ENCODE data around the gene ZNF189. TPM values are rescaled to one million over a fixed set of nuclear protein-coding genes. Genes with fewer than 3 reads are reported as not detected.

The ZNF189 gene
- total and polyA plus RNA-seq, 4 donors: 5.9 to 23.3 (median 14.5) TPM

DNA sequence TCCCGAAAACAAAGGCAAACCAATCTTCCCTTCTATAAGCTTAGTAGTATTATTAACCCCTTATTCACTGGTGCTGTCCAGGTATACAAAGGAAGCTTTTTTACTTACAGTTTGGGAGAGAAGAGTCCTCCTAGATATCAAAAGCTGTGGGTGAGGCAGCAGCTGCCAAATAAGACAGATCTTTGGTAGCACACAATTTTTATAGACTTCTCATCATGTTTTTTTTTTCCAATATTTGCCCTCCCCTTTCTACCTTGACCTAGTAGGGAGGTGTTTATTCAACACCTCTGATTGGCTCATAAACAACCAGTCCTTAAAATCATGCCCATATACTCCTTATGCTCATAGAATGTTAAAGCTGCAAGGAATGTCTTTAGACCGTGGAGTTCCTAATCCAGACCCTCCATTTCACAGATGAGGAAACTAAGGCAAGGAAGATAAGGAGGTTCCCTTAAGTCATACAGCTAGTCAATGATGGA, 37.0 kb downstream of the ZNF189 start, which contains the start of gene ALDOB:
ALDOB (minus strand) TSS at position 174 of the 479 bp plus-strand sequence. CDS start 4,887 bp downstream, outside the sequence.
- intact Hi-C loops (cut with DNase I): no loop called here
- H3K36me3 ChIP-seq (ENCODE audit: control insufficient read depth in 1 of 2, insufficient read depth in 2 of 2, low read length in 1 of 2): no peaks in the 10 kb centered on the region
- WGBS, 2 donors: 58 to 60% methylated on average over 2 of the region's 2 CpGs
- H3K27ac ChIP-seq (ENCODE audit: low read depth in 1 of 2, low read length in 2 of 2): no peak within 1 kb of the TSS
- peaks cover 0 to 4% of the 10 kb centered on the region in 2 donors for H3K27me3 ChIP-seq (ENCODE audit: control insufficient read depth in 1 of 2, insufficient read depth in 2 of 2, low read length in 1 of 2)
- DNase-seq (no peak), ATAC-seq (ENCODE audit: low FRiP score) (no peak)
- no peaks in the 10 kb centered on the region for H3K4me1 ChIP-seq (ENCODE audit: control insufficient read depth in 1 of 2, insufficient read depth in 2 of 2, low read length in 2 of 2)
- H3K4me3 ChIP-seq (ENCODE audit: low read length in 2 of 2): no peak within 1 kb of the TSS
- no peaks in the 10 kb centered on the region for H3K9me3 ChIP-seq (ENCODE audit: control insufficient read depth, low read length)

DNA sequence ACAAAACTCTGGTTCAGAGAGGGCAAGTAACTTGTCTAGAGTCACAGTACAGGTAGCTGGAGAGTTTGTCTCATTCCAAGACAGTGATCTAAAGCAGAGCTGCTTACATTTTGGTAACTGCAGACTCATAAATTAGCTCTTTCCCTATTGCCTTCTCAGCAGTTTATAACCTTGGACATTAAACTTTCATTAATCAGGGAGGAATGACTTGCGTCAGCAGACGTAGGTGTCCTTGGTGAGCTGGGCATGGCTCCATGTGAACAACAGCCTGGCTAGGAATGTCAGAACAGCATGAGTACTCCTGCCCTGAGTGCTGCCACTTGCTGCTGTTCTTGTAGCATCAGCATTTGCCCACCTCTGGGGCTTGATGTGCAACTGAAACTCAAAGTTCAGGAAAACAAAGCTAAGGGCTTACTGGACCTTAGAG, 39.2 kb downstream of the ZNF189 start:
- Histone ChIP-seq H3K27me3 (ENCODE audit: control insufficient read depth in 1 of 2, insufficient read depth in 2 of 2, low read length in 1 of 2) (peaks cover 0 to 4% of the 10 kb centered on the region in 2 donors), H3K4me1 (ENCODE audit: control insufficient read depth in 1 of 2, insufficient read depth in 2 of 2, low read length in 2 of 2) (no peaks in the 10 kb centered on the region), H3K27ac (ENCODE audit: low read depth in 1 of 2, low read length in 2 of 2) (no peak overlapping the region), H3K9me3 (ENCODE audit: control insufficient read depth, low read length) (no peaks in the 10 kb centered on the region), H3K4me3 (ENCODE audit: low read length in 2 of 2) (no peak overlapping the region), H3K36me3 (ENCODE audit: control insufficient read depth in 1 of 2, insufficient read depth in 2 of 2, low read length in 1 of 2) (no peaks in the 10 kb centered on the region)
- ATAC-seq (ENCODE audit: low FRiP score): no peak
- no peak for DNase-seq
- intact Hi-C loops (cut with DNase I): no loop called here
- 38 to 45% methylated on average over 2 of the region's 2 CpGs for WGBS, 2 donors

DNA sequence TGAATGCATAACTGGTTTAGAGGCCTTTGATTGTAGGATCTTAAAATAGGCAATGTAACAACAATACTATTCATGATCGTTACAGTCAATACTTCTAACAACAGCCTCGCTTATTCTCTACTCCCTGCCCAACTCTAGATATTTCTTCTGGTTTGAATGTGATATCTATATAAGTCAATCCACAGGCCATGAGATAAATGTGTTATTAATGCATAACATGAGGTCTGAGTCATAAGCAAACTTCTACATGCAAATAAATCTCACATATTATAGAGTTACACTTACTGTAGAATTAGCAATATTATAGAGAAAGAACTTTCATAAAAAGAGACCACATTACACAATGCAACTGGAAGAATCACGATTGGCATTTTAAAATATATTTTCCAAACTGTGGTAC, 39.9 kb downstream of the ZNF189 start:
- intact Hi-C loops (cut with DNase I): no loop called here
- whole genome bisulfite sequencing, 2 donors: 73 to 74% methylated on average over 3 of the region's 3 CpGs
- no peak for DNase-seq
- Histone ChIP-seq H3K9me3 (ENCODE audit: control insufficient read depth, low read length) (peaks cover 1% of the 10 kb centered on the region), H3K4me1 (ENCODE audit: control insufficient read depth in 1 of 2, insufficient read depth in 2 of 2, low read length in 2 of 2) (no peaks in the 10 kb centered on the region), H3K27ac (ENCODE audit: low read depth in 1 of 2, low read length in 2 of 2) (no peak overlapping the region), H3K27me3 (ENCODE audit: control insufficient read depth in 1 of 2, insufficient read depth in 2 of 2, low read length in 1 of 2) (peaks cover 0 to 5% of the 10 kb centered on the region in 2 donors), H3K36me3 (ENCODE audit: control insufficient read depth in 1 of 2, insufficient read depth in 2 of 2, low read length in 1 of 2) (no peaks in the 10 kb centered on the region), H3K4me3 (ENCODE audit: low read length in 2 of 2) (no peak overlapping the region)
- no peak for ATAC-seq (ENCODE audit: low FRiP score)

DNA sequence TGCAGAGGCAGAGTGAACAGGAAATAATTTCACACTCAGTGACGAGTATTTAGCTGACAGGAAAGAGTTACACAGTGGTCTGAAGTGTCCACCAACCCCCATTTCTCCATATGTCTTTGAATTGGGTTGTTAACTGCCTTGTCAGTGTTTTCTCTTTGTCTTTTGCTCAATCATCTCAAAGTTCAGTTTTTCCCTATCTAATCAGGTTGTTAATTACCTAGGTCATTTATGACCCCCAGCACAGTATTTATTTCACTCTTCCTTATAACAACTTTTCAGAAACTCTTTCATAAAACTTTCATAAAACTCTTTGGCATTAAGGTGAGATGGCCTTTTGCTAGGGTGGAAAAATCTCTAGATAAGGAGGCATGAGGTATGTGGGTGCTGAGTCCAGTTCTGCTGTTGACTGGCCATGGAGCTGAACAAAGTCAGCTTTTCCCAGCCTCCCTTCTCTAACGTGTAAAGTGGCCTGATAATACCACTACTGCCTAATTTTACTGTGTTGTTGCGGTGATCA, 42.1 kb downstream of the ZNF189 start:
- intact Hi-C loops (cut with DNase I): no loop called here
- no peak for ATAC-seq (ENCODE audit: low FRiP score)
- Histone ChIP-seq H3K4me1 (ENCODE audit: control insufficient read depth in 1 of 2, insufficient read depth in 2 of 2, low read length in 2 of 2) (no peaks in the 10 kb centered on the region), H3K4me3 (ENCODE audit: low read length in 2 of 2) (no peak overlapping the region), H3K9me3 (ENCODE audit: control insufficient read depth, low read length) (peaks cover 1% of the 10 kb centered on the region), H3K36me3 (ENCODE audit: control insufficient read depth in 1 of 2, insufficient read depth in 2 of 2, low read length in 1 of 2) (no peaks in the 10 kb centered on the region), H3K27me3 (ENCODE audit: control insufficient read depth in 1 of 2, insufficient read depth in 2 of 2, low read length in 1 of 2) (peaks cover 0 to 4% of the 10 kb centered on the region in 2 donors), H3K27ac (ENCODE audit: low read depth in 1 of 2, low read length in 2 of 2) (no peak overlapping the region)
- WGBS, 2 donors: 55 to 56% methylated on average over 3 of the region's 3 CpGs
- no peak for DNase-seq

DNA sequence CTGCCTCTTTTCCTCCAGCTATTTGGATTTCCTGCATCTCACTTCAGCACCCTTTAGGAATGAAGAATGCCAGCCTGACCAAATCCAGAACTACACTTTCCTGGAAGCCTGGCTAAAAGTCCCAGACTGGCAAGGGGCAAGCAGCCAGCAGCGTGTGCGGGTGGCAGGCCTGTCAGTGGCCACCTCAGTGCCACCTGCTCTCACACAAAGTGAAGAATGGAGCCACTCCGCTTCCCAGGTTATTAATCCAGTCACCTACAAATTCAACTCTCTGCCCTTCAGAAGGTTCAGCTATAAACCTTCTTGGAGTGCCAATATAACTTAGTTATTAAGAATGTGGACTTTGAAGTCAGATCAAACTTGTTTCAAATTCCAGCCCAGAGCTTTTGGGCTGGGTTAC, 43.7 kb downstream of the ZNF189 start:
- no peak for DNase-seq
- Histone ChIP-seq H3K4me1 (ENCODE audit: control insufficient read depth in 1 of 2, insufficient read depth in 2 of 2, low read length in 2 of 2) (no peaks in the 10 kb centered on the region), H3K4me3 (ENCODE audit: low read length in 2 of 2) (no peak overlapping the region), H3K27me3 (ENCODE audit: control insufficient read depth in 1 of 2, insufficient read depth in 2 of 2, low read length in 1 of 2) (peaks cover 0 to 2% of the 10 kb centered on the region in 2 donors), H3K36me3 (ENCODE audit: control insufficient read depth in 1 of 2, insufficient read depth in 2 of 2, low read length in 1 of 2) (no peaks in the 10 kb centered on the region), H3K9me3 (ENCODE audit: control insufficient read depth, low read length) (peaks cover 1% of the 10 kb centered on the region), H3K27ac (ENCODE audit: low read depth in 1 of 2, low read length in 2 of 2) (no peak overlapping the region)
- intact Hi-C loops (cut with DNase I): no loop called here
- ATAC-seq (ENCODE audit: low FRiP score): no peak
- WGBS, 2 donors: 45% methylated on average over 3 of the region's 3 CpGs

DNA sequence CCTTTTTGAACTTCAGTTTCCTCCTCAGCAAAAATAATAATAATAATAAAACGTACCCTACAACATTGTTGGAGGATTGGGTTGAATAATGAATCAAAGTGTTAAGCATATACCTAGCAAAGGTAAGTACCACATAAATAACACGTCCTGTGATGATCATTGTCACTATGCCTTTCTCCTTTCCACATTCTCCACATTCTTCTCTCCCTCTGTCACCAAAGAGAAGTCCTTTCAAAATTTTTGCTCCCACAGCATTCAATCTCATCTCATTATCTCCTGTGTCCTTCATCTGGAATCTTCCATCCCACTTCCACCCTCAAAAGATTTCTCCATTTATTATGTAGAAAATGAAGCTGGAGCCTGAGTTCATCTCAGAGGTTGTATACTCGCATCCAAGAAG, 44.1 kb downstream of the ZNF189 start:
- Histone ChIP-seq H3K4me3 (ENCODE audit: low read length in 2 of 2) (no peak overlapping the region), H3K4me1 (ENCODE audit: control insufficient read depth in 1 of 2, insufficient read depth in 2 of 2, low read length in 2 of 2) (no peaks in the 10 kb centered on the region), H3K36me3 (ENCODE audit: control insufficient read depth in 1 of 2, insufficient read depth in 2 of 2, low read length in 1 of 2) (no peaks in the 10 kb centered on the region), H3K9me3 (ENCODE audit: control insufficient read depth, low read length) (peaks cover 1% of the 10 kb centered on the region), H3K27ac (ENCODE audit: low read depth in 1 of 2, low read length in 2 of 2) (no peak overlapping the region), H3K27me3 (ENCODE audit: control insufficient read depth in 1 of 2, insufficient read depth in 2 of 2, low read length in 1 of 2) (peaks cover 0 to 2% of the 10 kb centered on the region in 2 donors)
- ATAC-seq (ENCODE audit: low FRiP score) (no peak), DNase-seq (no peak)
- intact Hi-C loops (cut with DNase I): no loop called here
- 61 to 72% methylated on average over 3 of the region's 3 CpGs for WGBS, 2 donors

DNA sequence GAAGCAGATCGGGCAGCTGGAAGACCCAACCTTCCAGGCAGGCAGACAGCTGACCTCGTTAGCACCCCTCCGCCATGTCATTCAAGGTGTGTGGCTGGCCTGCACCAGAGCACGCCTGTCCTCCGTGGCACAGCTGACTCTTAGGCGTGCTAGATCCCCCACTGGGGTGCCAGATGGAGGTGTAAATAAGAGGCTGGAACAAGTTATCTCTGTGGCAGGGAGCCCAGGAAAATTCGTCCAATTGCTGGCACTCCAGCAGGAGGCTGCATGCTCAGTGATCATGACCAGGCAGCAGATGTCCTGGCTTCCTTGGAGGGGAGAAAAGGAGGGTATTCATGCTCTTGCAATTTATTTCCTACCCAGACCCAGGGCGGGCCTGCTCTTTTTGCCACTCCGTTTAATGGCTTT, 44.7 kb downstream of the ZNF189 start:
- no peak for ATAC-seq (ENCODE audit: low FRiP score)
- DNase-seq: no peak
- peaks cover 0 to 2% of the 10 kb centered on the region in 2 donors for H3K27me3 ChIP-seq (ENCODE audit: control insufficient read depth in 1 of 2, insufficient read depth in 2 of 2, low read length in 1 of 2)
- 48 to 59% methylated on average over 9 of the region's 9 CpGs for WGBS, 2 donors
- H3K36me3 ChIP-seq (ENCODE audit: control insufficient read depth in 1 of 2, insufficient read depth in 2 of 2, low read length in 1 of 2): no peaks in the 10 kb centered on the region
- H3K4me1 ChIP-seq (ENCODE audit: control insufficient read depth in 1 of 2, insufficient read depth in 2 of 2, low read length in 2 of 2): no peaks in the 10 kb centered on the region
- H3K9me3 ChIP-seq (ENCODE audit: control insufficient read depth, low read length): peaks cover 1% of the 10 kb centered on the region
- no peak overlapping the region for H3K27ac ChIP-seq (ENCODE audit: low read depth in 1 of 2, low read length in 2 of 2)
- intact Hi-C loops (cut with DNase I): no loop called here
- no peak overlapping the region for H3K4me3 ChIP-seq (ENCODE audit: low read length in 2 of 2)

DNA sequence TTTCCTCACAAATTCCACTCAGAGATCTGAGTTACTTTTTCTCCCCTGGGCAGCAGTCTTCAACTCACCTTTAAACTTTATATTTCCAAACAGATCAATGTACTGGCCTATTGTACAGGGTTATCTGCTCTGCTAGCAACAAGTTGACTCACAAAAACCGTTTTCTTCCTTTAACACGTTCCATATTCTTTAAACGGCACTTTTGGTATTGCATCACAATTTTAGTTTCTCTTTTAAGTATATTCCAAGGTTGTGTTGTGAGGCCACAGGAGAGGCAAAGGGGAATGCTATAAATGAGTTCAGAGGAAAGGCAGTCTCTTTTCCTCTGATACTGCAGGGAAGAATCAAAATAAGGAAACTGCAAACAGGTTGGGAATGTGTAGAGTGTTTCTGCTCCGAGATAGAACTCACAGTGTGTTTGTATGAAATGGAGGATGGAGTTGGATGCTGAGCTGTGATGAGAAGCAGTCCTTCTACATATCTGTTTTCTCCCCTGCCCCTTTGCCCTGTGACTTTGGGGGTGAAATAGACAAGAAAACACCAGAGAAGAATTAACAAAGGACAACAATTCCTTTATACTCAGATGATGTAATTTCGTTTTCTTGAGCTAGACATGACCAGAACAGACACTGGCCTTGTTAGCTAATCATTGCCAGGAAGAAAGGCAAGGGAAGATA, 46.8 kb downstream of the ZNF189 start:
- intact Hi-C loops (cut with DNase I): no loop called here
- Histone ChIP-seq H3K4me1 (ENCODE audit: control insufficient read depth in 1 of 2, insufficient read depth in 2 of 2, low read length in 2 of 2) (no peaks in the 10 kb centered on the region), H3K9me3 (ENCODE audit: control insufficient read depth, low read length) (peaks cover 1% of the 10 kb centered on the region), H3K27ac (ENCODE audit: low read depth in 1 of 2, low read length in 2 of 2) (no peak overlapping the region), H3K27me3 (ENCODE audit: control insufficient read depth in 1 of 2, insufficient read depth in 2 of 2, low read length in 1 of 2) (peaks cover 0 to 2% of the 10 kb centered on the region in 2 donors), H3K4me3 (ENCODE audit: low read length in 2 of 2) (no peak overlapping the region), H3K36me3 (ENCODE audit: control insufficient read depth in 1 of 2, insufficient read depth in 2 of 2, low read length in 1 of 2) (no peaks in the 10 kb centered on the region)
- no peak for ATAC-seq (ENCODE audit: low FRiP score)
- WGBS, 2 donors: 63% methylated on average over 5 of the region's 5 CpGs
- no peak for DNase-seq

DNA sequence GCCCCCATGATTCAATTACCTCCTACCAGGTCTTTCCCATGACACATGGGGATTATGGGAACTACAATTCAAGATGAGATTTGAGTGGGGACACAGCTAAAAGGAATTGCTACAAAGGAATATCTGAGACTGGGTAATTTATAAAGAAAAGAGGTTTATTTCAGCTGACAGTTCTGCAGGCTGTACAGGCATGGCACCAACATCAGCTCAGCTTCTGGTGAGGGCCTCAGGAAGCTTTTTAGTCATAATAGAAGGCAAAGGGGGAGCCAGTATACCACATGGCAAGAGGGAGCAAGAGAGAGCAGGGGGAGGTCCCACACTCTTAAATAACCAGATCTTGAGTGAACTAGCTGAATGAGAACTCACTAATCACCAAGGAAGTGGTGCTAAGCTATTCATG, 48.1 kb downstream of the ZNF189 start:
- Histone ChIP-seq H3K36me3 (ENCODE audit: control insufficient read depth in 1 of 2, insufficient read depth in 2 of 2, low read length in 1 of 2) (no peaks in the 10 kb centered on the region), H3K4me1 (ENCODE audit: control insufficient read depth in 1 of 2, insufficient read depth in 2 of 2, low read length in 2 of 2) (no peaks in the 10 kb centered on the region), H3K27ac (ENCODE audit: low read depth in 1 of 2, low read length in 2 of 2) (no peak overlapping the region), H3K9me3 (ENCODE audit: control insufficient read depth, low read length) (peaks cover 1% of the 10 kb centered on the region), H3K4me3 (ENCODE audit: low read length in 2 of 2) (no peak overlapping the region), H3K27me3 (ENCODE audit: control insufficient read depth in 1 of 2, insufficient read depth in 2 of 2, low read length in 1 of 2) (peaks cover 0 to 2% of the 10 kb centered on the region in 2 donors)
- ATAC-seq (ENCODE audit: low FRiP score): no peak
- no peak for DNase-seq
- intact Hi-C loops (cut with DNase I): no loop called here

Measured in aorta (tissue), 5 donors.